ENCODE results near the gene SLC66A2. TPM values are rescaled to one million over a fixed set of nuclear protein-coding genes. Genes with fewer than 3 reads are reported as not detected.
"Not testable (repeated sequence)": the region's sequence is repeated elsewhere in the genome, so short reads cannot be mapped to it uniquely, and the experiment has no call there.

SLC66A2 gene
- total RNA-seq, 2 donors from 2014 or later = 74.9 to 88.0 TPM

DNA sequence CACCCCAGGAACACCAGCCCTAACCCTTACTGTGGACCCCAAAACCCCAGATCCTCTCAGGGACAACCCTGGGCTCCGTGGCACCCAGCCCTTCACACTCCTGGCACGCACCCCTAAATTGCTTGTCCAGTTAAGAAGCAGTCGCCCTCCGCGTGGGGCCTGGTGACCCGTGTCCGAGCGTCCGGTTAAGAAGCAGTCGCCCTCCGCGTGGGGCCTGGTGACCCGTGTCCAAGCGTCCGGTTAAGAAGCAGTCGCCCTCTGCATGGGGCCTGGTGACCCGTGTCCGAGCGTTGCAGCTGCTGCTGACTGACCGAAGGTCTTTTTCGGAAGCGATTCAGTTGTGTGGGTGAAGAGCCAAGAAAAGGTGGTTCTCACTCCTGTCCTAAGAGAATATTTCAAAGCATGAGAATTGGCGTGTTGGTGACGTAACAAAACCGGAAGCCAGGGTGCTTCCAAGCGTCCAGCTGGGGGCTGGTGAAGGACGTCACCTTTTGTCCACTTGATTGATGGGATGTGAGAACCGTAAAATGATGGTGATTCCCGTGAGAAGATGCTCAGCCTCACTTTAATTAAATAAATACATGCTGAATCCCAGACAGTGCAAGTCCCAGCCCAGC, 83.2 kb downstream of the SLC66A2 start:
- H3K9ac ChIP-seq (ENCODE audit: low read depth in 2 of 2, low read length in 2 of 2) = no peak overlapping the region
- no peaks in the 10 kb centered on the region for H3K27me3 ChIP-seq
- H3K4me1 ChIP-seq = no peaks in the 10 kb centered on the region
- intact Hi-C loops (cut with DNase I) = no loop called here
- no peaks in the 10 kb centered on the region for H3K36me3 ChIP-seq
- no peak overlapping the region for H3K4me3 ChIP-seq
- H3K27ac ChIP-seq = no peak overlapping the region
- DNase-seq = no peak
- no peaks in the 10 kb centered on the region for H3K9me3 ChIP-seq
- TF ChIP-seq, protein P1, sequence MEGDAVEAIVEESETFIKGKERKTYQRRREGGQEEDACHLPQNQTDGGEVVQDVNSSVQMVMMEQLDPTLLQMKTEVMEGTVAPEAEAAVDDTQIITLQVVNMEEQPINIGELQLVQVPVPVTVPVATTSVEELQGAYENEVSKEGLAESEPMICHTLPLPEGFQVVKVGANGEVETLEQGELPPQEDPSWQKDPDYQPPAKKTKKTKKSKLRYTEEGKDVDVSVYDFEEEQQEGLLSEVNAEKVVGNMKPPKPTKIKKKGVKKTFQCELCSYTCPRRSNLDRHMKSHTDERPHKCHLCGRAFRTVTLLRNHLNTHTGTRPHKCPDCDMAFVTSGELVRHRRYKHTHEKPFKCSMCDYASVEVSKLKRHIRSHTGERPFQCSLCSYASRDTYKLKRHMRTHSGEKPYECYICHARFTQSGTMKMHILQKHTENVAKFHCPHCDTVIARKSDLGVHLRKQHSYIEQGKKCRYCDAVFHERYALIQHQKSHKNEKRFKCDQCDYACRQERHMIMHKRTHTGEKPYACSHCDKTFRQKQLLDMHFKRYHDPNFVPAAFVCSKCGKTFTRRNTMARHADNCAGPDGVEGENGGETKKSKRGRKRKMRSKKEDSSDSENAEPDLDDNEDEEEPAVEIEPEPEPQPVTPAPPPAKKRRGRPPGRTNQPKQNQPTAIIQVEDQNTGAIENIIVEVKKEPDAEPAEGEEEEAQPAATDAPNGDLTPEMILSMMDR (IDR thresholded peaks at IDR 0.05) = no peak

DNA sequence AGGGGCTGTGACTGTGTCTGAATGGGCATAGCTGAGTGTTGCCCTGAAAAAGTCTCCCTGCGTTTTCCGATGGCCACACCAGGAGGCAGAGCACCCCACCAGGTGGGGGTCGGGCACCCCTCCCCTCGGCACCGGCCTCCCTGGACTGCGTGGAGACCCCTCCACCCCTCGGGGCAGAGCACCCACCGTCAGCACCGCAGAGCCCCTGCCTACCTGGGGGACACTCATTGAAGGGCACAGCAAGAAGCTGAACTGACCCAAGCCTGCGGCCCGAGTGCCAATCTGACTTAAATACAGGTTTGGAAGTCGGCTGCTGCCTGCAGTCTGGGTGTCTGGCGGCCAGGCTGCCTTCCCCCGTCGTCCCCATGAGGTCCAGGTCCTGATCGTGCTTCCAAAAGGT, 83.8 kb downstream of the SLC66A2 start:
- H3K4me3 ChIP-seq = no peak overlapping the region
- no peak for DNase-seq

DNA sequence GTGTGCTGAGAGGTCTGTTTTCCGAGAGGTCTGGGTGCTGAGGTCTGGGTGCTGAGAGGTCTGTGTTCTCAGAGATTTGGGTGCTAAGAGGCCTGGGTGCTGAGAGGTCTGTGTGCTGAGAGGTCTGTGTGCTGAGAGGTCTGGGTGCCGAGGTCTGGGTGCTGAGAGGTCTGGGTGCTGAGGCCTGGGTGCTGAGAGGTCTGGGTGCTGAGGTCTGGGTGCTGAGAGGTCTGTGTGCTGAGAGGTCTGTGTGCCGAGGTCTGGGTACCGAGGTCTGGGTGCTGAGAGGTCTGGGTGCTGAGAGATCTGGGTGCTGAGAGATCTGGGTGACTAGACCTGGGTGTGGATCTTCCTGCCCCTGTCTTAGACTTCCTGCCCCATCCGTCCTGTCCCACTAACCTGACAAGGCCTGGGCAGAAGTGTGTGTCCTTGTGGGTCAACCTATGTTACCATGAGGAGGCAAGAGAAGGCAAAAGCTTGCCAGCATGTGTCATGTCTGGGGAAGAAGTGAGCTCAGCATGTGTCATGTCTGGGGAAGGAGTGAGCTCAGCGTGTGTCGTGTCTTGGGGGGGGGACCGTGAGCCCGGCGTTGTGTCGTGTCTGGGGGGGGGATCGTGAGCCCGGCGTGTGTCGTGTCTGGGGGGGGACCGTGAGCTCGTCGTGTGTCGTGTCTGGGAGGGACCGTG, 84.4 kb downstream of the SLC66A2 start:
- H3K4me1 ChIP-seq = no peaks in the 10 kb centered on the region
- H3K9me3 ChIP-seq = no peaks in the 10 kb centered on the region
- TF ChIP-seq, protein P1 (IDR thresholded peaks at IDR 0.05) = no peak
- intact Hi-C loops (cut with DNase I) = no loop called here
- H3K36me3 ChIP-seq = no peaks in the 10 kb centered on the region
- H3K27ac ChIP-seq = no peak overlapping the region
- no peak overlapping the region for H3K9ac ChIP-seq (ENCODE audit: low read depth in 2 of 2, low read length in 2 of 2)
- DNase-seq = no peak
- no peak overlapping the region for H3K4me3 ChIP-seq
- H3K27me3 ChIP-seq = no peaks in the 10 kb centered on the region

More for the DNA sequence above, 83.8 kb downstream of the SLC66A2 start:
- Histone ChIP-seq H3K9me3 (no peaks in the 10 kb centered on the region), H3K9ac (ENCODE audit: low read depth in 2 of 2, low read length in 2 of 2) (no peak overlapping the region), H3K4me1 (no peaks in the 10 kb centered on the region), H3K27me3 (no peaks in the 10 kb centered on the region), H3K27ac (no peak overlapping the region), H3K36me3 (no peaks in the 10 kb centered on the region)
- intact Hi-C loops (cut with DNase I) = no loop called here
- TF ChIP-seq, protein P1 (IDR thresholded peaks at IDR 0.05) = no peak

DNA sequence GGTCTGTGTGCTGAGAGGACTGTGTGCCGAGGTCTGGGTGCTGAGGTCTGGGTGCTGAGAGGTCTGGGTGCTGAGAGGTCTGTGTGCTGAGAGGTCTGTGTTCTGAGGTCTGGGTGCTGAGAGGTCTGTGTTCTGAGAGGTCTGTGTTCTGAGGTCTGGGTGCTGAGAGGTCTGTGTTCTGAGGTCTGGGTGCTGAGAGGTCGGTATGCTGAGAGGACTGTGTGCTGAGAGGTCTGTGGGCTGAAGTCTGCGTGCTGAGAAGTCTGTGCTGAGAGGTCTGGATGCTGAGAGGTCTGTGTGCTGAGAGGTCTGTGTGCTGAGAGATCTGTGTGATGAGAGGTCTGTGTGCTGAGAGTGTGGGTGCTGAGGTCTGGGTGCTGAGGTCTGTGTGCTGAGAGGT, 85.5 kb downstream of the SLC66A2 start:
- intact Hi-C loops (cut with DNase I); H3K27ac ChIP-seq; DNase-seq; H3K9me3 ChIP-seq; H3K27me3 ChIP-seq; H3K4me1 ChIP-seq; H3K36me3 ChIP-seq; H3K9ac ChIP-seq (ENCODE audit: low read depth in 2 of 2, low read length in 2 of 2); H3K4me3 ChIP-seq: not testable (repeated sequence)

DNA sequence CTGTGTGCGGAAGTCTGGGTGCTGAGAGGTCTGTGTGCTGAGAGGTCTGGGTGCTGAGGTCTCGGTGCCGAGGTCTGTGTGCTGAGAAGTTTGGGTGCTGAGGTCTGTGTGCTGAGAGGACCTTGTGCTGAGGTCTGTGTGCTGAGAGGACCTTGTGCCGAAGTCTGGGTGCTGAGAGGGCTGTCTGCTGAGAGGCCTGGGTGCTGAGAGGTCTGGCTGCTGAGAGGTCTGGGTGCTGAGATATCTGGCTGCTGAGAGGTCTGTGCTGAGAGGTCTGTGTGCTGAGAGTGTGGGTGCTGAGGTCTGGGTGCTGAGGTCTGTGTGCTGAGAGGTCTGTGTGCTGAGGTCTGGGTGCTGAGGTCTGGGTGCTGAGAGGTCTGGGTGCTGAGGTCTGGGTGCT, 86.5 kb downstream of the SLC66A2 start:
- H3K36me3 ChIP-seq; DNase-seq; H3K9ac ChIP-seq (ENCODE audit: low read depth in 2 of 2, low read length in 2 of 2); intact Hi-C loops (cut with DNase I); H3K4me3 ChIP-seq; H3K4me1 ChIP-seq; H3K27ac ChIP-seq; H3K9me3 ChIP-seq; H3K27me3 ChIP-seq: not testable (repeated sequence)

DNA sequence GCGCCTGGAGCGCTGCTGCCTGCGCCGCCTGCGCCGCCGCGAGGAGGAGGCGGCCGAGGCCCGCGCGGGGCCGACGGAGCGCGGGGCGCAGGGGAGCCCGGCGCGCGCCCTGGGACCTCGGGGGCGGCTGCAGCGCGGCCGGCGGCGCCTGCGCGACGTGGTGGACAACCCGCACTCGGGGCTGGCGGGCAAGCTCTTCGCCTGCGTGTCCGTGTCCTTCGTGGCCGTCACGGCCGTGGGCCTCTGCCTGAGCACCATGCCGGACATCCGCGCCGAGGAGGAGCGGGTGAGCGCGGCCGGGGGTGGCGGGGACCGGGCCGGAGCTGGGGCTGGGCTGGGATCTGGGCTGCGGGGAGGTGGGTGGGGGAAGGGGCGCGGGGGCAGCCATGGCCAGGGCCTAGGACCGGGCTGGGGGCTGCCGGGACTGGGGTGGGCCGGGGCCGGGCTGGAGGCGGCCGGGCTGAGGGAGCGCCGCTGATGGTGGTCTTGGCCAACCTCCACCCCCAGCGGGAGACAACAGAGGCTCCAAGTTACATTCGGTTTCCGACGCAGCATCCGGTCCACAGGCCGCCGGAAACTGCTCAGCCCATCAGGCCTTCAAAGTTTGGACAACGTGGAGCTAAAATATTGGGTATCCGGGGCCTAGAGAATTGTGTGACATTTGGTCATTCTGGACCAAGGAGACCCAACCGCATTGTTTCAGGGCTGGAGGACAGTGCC, 87.3 kb downstream of the SLC66A2 start:
- H3K27ac ChIP-seq = no peak overlapping the region
- no peaks in the 10 kb centered on the region for H3K27me3 ChIP-seq
- H3K9me3 ChIP-seq = no peaks in the 10 kb centered on the region
- TF ChIP-seq, protein P1 (IDR thresholded peaks at IDR 0.05) = no peak
- H3K9ac ChIP-seq (ENCODE audit: low read depth in 2 of 2, low read length in 2 of 2) = no peak overlapping the region
- no peaks in the 10 kb centered on the region for H3K4me1 ChIP-seq
- intact Hi-C loops (cut with DNase I) = no loop called here
- no peak overlapping the region for H3K4me3 ChIP-seq
- peak; percentile 11 for DNase-seq
- no peaks in the 10 kb centered on the region for H3K36me3 ChIP-seq

All from colonic mucosa (tissue), 4 donors.